GM12872 (cell line): ENCODE results near the gene BCOR.

Experiments used
- CTCF ChIP-seq: IDR thresholded peaks from 3 replicates; pipeline ENCODE4 v1.5.1; 2011; ENCODE audit warnings: low read depth, mild to moderate bottlenecking, low read length, moderate library complexity; ENCODE audit not compliant: insufficient read depth

BCOR gene

GRCh38 chrX:40080894-40081678 lies 16.7 kb downstream of the BCOR start:
- no peak for TF ChIP-seq CTCF

- TF ChIP-seq CTCF = no peak
Observed at GRCh38 chrX:40079572-40079971, 18.2 kb downstream of the BCOR start.

GRCh38 chrX:40078489-40079227 lies 19.1 kb downstream of the BCOR start:
- TF ChIP-seq CTCF = no peak

GRCh38 chrX:40077906-40078305 lies 19.9 kb downstream of the BCOR start:
- TF ChIP-seq CTCF = no peak

- no peak for TF ChIP-seq CTCF
Observed at GRCh38 chrX:40076750-40077575, 20.8 kb downstream of the BCOR start.

GRCh38 chrX:40074959-40075332 lies 22.8 kb downstream of the BCOR start:
- TF ChIP-seq CTCF = no peak
